H1 (cell line): ENCODE data around the gene NRROS. TPM values are rescaled to one million over a fixed set of nuclear protein-coding genes. Genes with fewer than 3 reads are reported as not detected.

Experiments
- BCL11A ChIP-seq, 2 experiments: IDR thresholded peaks; one replicate each; pipeline ENCODE4 v1.6.1; 2011; ENCODE audit warnings: low read depth in 2 of 2, low read length in 2 of 2, mild to moderate bottlenecking in 2 of 2
- CBX5 ChIP-seq: fragments of 300-800, 300-1000 bp; sonication (generic); IDR thresholded peaks from 2 replicates; pipeline ENCODE4 v1.7.1; 2016; ENCODE audit warnings: antibody characterized with exemption, low read length, low read depth
- CEBPB ChIP-seq: IDR thresholded peaks from 2 replicates; pipeline ENCODE4 v1.6.1; 2012; ENCODE audit warnings: low read depth, low read length
- FOSL1 ChIP-seq: IDR thresholded peaks from 2 replicates; pipeline ENCODE4 v1.6.1; 2011; ENCODE audit warnings: mild to moderate bottlenecking, low read depth, low read length, moderate library complexity; ENCODE audit not compliant: insufficient read depth
- MAFK ChIP-seq: IDR thresholded peaks from 2 replicates; pipeline ENCODE4 v1.6.1; 2012; ENCODE audit warnings: low read depth, mild to moderate bottlenecking, improper control_type of control experiment, low read length
- NANOG ChIP-seq: IDR thresholded peaks from 2 replicates; pipeline ENCODE4 v1.6.1; 2011; ENCODE audit warnings: low read length, low read depth, mild to moderate bottlenecking, inconsistent platforms; ENCODE audit not compliant: insufficient read depth, poor library complexity, severe bottlenecking
- PHF8 ChIP-seq: fragments of 200-600 bp; sonication (generic); conservative IDR thresholded peaks from 2 replicates; pipeline ENCODE4 v1.7.1; 2012; ENCODE audit warnings: low read depth, mild to moderate bottlenecking, inconsistent platforms, low read length, moderate library complexity
- SP2 ChIP-seq: IDR thresholded peaks from 2 replicates; pipeline ENCODE4 v1.6.1; 2012; ENCODE audit warnings: mild to moderate bottlenecking, low read length, inconsistent platforms
- SP4 ChIP-seq: IDR thresholded peaks from 2 replicates; pipeline ENCODE4 v1.6.1; 2012; ENCODE audit warnings: low read length, inconsistent platforms
- SUZ12 ChIP-seq: fragments of 200-600 bp; sonication (generic); IDR thresholded peaks from 2 replicates; pipeline ENCODE4 v1.6.1; 2012; ENCODE audit warnings: mild to moderate bottlenecking, inconsistent platforms, low read length, moderate library complexity, mixed read lengths
- TAF1 ChIP-seq: IDR thresholded peaks from 2 replicates; pipeline ENCODE4 v1.6.1; 2011; ENCODE audit warnings: mild to moderate bottlenecking, low read depth, low read length
- TBP ChIP-seq: IDR thresholded peaks from 2 replicates; pipeline ENCODE4 v1.6.1; 2011; ENCODE audit warnings: low read depth, low read length, improper control_type of control experiment
- polyA plus RNA-seq, 7 experiments: library from polyadenylated mRNA; depleted of rRNA in 3 of 7; stranded (reverse) in 5 of 7; unstranded in 2 of 7; fragments of >200 nt in 5 of 7; fragments of 200-250 nt in 2 of 7; gene quantifications; 1 replicate in 5 of 7; 2 replicates in 1 of 7; 4 replicates in 1 of 7; pipeline versions ENCODE4 v1.2.1 to v1.2.3, GENCODE V29; 2011 to 2013; ENCODE audit warnings: missing spikeins in 2 of 7, mixed read lengths in 2 of 7
- total RNA-seq: library from RNA; stranded (reverse); fragmentation: NEBNext Ultra II Directional; extraction: Animal tissue kit (Norgen Biotek cat#: 25700); gene quantifications from 2 replicates; pipeline ENCODE4 v1.2.1, GENCODE V29; 2021
- TF ChIP-seq, protein P1 (sequence below): IDR thresholded peaks from 2 replicates; pipeline ENCODE4 v1.6.1; 2012; ENCODE audit warnings: inconsistent platforms
- TF ChIP-seq, protein P2 (sequence below): IDR thresholded peaks from 2 replicates; pipeline ENCODE4 v1.6.1; 2011; ENCODE audit warnings: low read length, improper control_type of control experiment

The NRROS gene
- total and polyA plus RNA-seq, 2 of the 8 experiments (the other 6 are each of a cell fraction or from before 2014, with no cell fraction given) = 5.3 to 7.3 TPM

DNA sequence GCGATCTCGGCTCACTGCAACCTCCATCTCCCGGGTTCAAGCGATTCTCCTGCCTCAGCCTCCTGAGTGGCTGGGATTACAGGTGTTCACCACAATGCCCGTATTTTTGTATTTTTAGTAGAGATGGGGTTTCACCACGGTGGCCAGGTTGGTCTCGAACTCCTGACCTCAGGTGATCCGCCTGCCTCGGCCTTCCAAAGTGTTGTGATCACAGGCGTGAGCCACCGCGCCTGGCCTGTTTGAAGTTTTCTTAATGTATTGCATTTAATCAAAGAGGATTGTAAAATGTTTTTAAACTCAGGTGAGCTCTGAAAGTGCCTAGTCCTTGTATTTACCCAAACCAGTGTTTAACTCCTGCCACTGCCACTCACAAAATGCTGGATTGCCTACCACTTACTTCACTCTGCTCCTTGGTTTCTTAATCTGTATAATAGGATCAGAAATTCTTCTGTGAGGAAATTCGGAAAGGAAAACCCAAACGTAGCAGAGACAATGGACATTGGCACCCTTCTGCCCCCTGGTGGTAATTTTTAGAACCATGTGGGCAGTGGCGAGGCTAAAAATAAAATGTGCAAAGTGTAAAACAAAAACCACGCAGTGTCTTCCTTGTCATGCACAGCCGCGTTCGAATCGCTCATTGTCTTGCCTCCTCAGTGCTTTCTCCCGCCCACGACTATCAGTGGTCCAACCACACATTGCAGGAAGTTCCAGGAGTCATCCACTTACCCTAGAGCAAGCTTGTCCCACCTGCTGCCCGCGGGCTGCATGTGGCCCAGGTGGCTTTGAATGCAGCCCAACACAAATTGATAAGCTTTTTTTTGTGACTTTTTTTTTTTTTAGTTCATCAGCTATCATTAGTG is 45.3 kb downstream of the NRROS start (continued):
- no peak for TF ChIP-seq MAFK
- TF ChIP-seq CEBPB = no peak
- no peak for TF ChIP-seq SP2
- no peak for TF ChIP-seq BCL11A (IDR thresholded peaks at IDR 0.05; ENCODE audit: low read depth in 2 of 2, low read length in 2 of 2)
- TF ChIP-seq TAF1 = no peak
- TF ChIP-seq SUZ12 = no peak
- no peak for TF ChIP-seq NANOG
- TF ChIP-seq, protein P1, sequence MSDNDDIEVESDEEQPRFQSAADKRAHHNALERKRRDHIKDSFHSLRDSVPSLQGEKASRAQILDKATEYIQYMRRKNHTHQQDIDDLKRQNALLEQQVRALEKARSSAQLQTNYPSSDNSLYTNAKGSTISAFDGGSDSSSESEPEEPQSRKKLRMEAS = peak; percentile 70
- TF ChIP-seq, protein P2, sequence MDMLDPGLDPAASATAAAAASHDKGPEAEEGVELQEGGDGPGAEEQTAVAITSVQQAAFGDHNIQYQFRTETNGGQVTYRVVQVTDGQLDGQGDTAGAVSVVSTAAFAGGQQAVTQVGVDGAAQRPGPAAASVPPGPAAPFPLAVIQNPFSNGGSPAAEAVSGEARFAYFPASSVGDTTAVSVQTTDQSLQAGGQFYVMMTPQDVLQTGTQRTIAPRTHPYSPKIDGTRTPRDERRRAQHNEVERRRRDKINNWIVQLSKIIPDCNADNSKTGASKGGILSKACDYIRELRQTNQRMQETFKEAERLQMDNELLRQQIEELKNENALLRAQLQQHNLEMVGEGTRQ = no peak
- TF ChIP-seq SP4 = no peak
- no peak for TF ChIP-seq FOSL1
- no peak for TF ChIP-seq PHF8
- TF ChIP-seq CBX5 = no peak
- no peak for TF ChIP-seq TBP
